Karpas-422 (cell line): ENCODE results near the gene VPS39. TPM values are rescaled to one million over a fixed set of nuclear protein-coding genes. Genes with fewer than 3 reads are reported as not detected.

Source experiments
- DNase-seq: peaks from one replicate; pipeline ENCODE4 v3.0.0-alpha.2; 2015
- H2AFZ ChIP-seq: fragments of 200-600 bp; sonication (generic); 2 replicates; pipeline ENCODE4 v1.6.1; 2014; ENCODE audit warnings: antibody characterized with exemption, low read length, mixed read lengths
- H3K27ac ChIP-seq: fragments of 200-600 bp; sonication (generic); 2 replicates; pipeline ENCODE4 v1.5.1; 2014; ENCODE audit warnings: mild to moderate bottlenecking, low read length, moderate library complexity
- H3K27me3 ChIP-seq: fragments of 200-600 bp; sonication (generic); 2 replicates; pipeline ENCODE4 v1.6.1; 2014; ENCODE audit warnings: low read length, mixed read lengths
- H3K36me3 ChIP-seq: fragments of 200-600 bp; sonication (generic); 2 replicates; pipeline ENCODE4 v1.6.1; 2014; ENCODE audit warnings: low read length, mixed read lengths; ENCODE audit not compliant: insufficient read depth
- H3K4me1 ChIP-seq: fragments of 200-600 bp; sonication (generic); 2 replicates; pipeline ENCODE4 v1.6.1; 2014; ENCODE audit warnings: mild to moderate bottlenecking, low read length, mixed read lengths
- H3K4me2 ChIP-seq: fragments of 200-600 bp; sonication (generic); 2 replicates; pipeline ENCODE4 v1.6.1; 2014; ENCODE audit warnings: low read length, low read depth, mild to moderate bottlenecking; ENCODE audit not compliant: poor library complexity, severe bottlenecking
- H3K4me3 ChIP-seq: fragments of 200-600 bp; sonication (generic); 2 replicates; pipeline ENCODE4 v1.5.1; 2014; ENCODE audit warnings: mild to moderate bottlenecking, antibody characterized with exemption, low read length, mixed read lengths
- H3K79me2 ChIP-seq: fragments of 200-600 bp; sonication (generic); 2 replicates; pipeline ENCODE4 v1.6.1; 2014; ENCODE audit warnings: mild to moderate bottlenecking, low read length, mixed read lengths
- H3K9ac ChIP-seq: fragments of 200-600 bp; sonication (generic); 2 replicates; pipeline ENCODE4 v1.6.0; 2014; ENCODE audit warnings: low read length
- H3K9me2 ChIP-seq: fragments of 200-600 bp; sonication (generic), shearing (Covaris generic); replicated peaks from 2 replicates; pipeline ENCODE4 v1.6.0; 2014; ENCODE audit warnings: mild to moderate bottlenecking, low read length, moderate library complexity; ENCODE audit not compliant: insufficient read depth
- H3K9me3 ChIP-seq: fragments of 300-700, 200-600 bp; sonication (generic); 2 replicates; pipeline ENCODE4 v1.6.1; 2014; ENCODE audit warnings: low read length, mixed read lengths
- H4K20me1 ChIP-seq: fragments of 200-600 bp; sonication (generic); 2 replicates; pipeline ENCODE4 v1.6.1; 2014; ENCODE audit warnings: mild to moderate bottlenecking, antibody characterized with exemption, low read length, low read depth; ENCODE audit not compliant: insufficient read depth
- total RNA-seq: library from RNA; depleted of rRNA; stranded (reverse); fragments of >200 nt; shearing (Covaris generic); gene quantifications from 2 replicates; pipeline ENCODE4 v1.2.3, GENCODE V29; 2014; ENCODE audit warnings: low replicate concordance

VPS39 gene
- total RNA-seq, 1 experiment from 2014 or later, result 99.4 TPM

DNA sequence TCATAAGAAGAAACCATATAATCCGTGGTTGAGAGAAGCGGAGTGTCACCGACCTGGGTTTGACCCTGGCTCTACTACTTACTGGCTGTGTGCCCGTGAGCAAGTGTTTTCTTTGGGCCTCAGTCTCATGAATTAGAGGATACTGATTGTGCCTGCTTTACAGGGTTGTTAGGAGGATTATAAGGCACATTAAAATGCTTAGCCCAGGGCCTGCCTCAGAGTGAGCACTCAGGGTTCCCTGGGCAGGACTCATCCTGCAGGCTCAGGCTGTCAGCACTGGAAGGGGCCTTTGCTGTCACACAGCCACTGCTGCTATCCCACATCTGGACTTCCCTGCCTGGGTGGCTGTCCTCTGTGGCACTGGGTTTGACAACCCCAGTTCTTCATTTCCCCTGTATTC is 56.4 kb downstream of the VPS39 start:
- no peaks in the 10 kb centered on the region for H3K9me2 ChIP-seq
- no peak overlapping the region for H3K27ac ChIP-seq
- H3K36me3 ChIP-seq, result no peaks in the 10 kb centered on the region
- no peaks in the 10 kb centered on the region for H3K79me2 ChIP-seq
- no peak overlapping the region for H3K4me3 ChIP-seq
- no peak overlapping the region for H3K4me2 ChIP-seq
- H3K9me3 ChIP-seq, result no peaks in the 10 kb centered on the region
- H2AFZ ChIP-seq, result no peak overlapping the region
- H3K27me3 ChIP-seq, result no peaks in the 10 kb centered on the region
- H3K9ac ChIP-seq, result no peak overlapping the region
- 0 out of 2 replicates have a peak, but pooled peaks cover 3% of the 10 kb centered on the region for H4K20me1 ChIP-seq
- no peak for DNase-seq
- H3K4me1 ChIP-seq, result no peaks in the 10 kb centered on the region

DNA sequence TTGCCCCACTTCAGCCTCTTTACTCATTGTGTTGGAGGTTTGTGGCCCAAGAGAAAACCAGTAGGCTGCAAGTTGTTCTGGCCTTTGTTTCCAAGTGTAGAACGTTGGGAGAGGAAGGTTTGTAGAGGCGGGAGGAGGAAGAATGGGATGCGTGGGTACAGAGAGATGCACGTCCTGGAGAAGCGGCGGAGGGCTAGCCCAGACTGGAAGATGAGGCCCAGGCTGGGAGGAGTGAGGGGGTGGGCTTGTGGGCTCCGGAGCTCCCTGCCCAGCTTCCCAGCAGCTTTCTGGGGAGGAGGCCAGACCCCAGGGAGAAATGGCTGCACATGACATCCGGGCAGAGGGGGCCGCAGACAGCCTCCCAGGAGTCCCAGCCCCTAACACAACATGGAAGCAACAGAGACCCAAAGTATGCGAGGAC is 57.0 kb downstream of the VPS39 start:
- no peak for DNase-seq
- Histone ChIP-seq H3K27ac (no peak overlapping the region), H3K4me1 (no peaks in the 10 kb centered on the region), H3K36me3 (no peaks in the 10 kb centered on the region), H3K9me2 (no peaks in the 10 kb centered on the region), H3K79me2 (no peaks in the 10 kb centered on the region), H2AFZ (no peak overlapping the region), H4K20me1 (no peaks in the 10 kb centered on the region), H3K9me3 (no peaks in the 10 kb centered on the region), H3K4me2 (no peak overlapping the region), H3K27me3 (no peaks in the 10 kb centered on the region), H3K4me3 (no peak overlapping the region), H3K9ac (no peak overlapping the region)

DNA sequence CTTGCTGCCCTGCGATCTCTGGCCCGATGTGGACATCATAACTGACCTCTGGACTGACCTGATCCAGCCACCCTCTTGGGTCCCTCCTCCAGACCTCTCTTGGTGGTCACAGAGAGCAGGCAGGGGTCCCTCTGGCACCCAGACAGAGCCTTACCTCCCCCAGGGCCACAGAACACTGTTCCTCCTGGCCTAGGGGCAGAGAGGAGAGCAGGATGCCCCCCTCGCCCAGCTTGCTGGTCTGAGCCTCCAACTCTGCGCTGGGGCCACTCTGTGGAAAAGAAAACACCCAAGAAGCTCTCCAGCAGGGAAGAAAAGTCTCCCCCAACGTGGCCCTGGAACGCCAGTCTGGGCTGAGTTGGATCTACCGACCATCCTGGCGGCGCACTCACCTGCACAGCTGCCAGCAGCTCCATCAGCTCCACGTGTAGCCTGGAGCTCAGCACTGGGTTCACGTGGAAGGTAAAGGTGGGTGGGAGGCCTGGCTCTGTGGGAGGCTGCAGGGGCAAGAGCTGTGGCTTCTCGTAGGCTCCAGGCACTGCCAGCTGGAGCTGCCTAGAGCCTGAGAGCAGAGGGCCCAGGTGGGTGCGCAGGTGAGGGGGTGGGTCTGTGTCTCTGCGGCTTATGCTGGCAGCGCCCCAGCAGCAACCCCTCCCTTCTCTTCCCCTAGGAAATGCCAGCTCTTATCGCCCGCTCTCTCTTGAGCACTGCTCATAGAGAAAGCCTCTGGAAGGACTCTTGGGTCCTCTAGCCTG is 57.7 kb downstream of the VPS39 start:
- no peaks in the 10 kb centered on the region for H3K4me1 ChIP-seq
- H3K4me3 ChIP-seq, result no peak overlapping the region
- H3K9me2 ChIP-seq, result no peaks in the 10 kb centered on the region
- H3K27me3 ChIP-seq, result no peaks in the 10 kb centered on the region
- H4K20me1 ChIP-seq, result no peaks in the 10 kb centered on the region
- H2AFZ ChIP-seq, result no peak overlapping the region
- H3K9me3 ChIP-seq, result no peaks in the 10 kb centered on the region
- H3K4me2 ChIP-seq, result no peak overlapping the region
- no peak overlapping the region for H3K27ac ChIP-seq
- no peak overlapping the region for H3K9ac ChIP-seq
- DNase-seq, result no peak
- H3K79me2 ChIP-seq, result no peaks in the 10 kb centered on the region
- no peaks in the 10 kb centered on the region for H3K36me3 ChIP-seq

DNA sequence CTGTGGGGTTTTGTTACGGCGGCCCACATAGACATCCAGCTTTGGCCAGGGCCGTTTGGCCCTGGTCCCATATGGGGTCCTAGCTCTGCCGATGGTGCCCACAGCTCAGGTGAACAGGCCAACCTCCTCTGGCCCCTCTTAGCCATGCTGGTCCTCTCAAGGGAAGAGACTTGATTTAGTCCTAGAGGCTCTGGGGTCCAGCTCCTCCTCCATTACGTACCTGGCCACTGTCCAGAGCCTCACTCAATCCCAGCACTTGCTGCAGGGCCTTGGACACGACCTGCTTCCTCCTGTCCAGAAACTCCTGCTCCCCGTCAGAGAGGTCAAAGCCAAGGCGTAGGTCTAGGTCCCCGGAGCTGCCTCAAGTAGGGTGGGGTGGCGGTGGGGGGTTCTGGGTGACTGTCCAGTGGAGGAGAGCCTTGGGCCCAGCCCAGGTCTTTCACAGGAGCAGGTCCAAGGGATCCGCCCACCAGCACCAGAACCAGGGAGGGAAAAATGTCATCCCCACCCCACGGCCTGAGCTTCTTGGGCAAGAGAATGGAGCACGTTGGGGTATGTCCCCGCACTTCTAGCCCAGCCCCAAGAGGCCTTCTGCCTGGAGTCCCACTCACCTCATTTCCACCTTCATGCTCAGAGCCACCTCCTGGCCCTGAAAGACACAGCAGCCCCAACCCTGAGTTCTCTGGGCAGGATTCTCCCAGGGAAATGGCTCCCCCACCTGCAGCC is 58.4 kb downstream of the VPS39 start:
- no peaks in the 10 kb centered on the region for H3K27me3 ChIP-seq
- H3K27ac ChIP-seq, result no peak overlapping the region
- no peak overlapping the region for H2AFZ ChIP-seq
- H3K36me3 ChIP-seq, result no peaks in the 10 kb centered on the region
- no peaks in the 10 kb centered on the region for H3K4me1 ChIP-seq
- H3K9me3 ChIP-seq, result no peaks in the 10 kb centered on the region
- H3K9ac ChIP-seq, result no peak overlapping the region
- DNase-seq, result no peak
- no peaks in the 10 kb centered on the region for H3K9me2 ChIP-seq
- H3K4me3 ChIP-seq, result no peak overlapping the region
- no peaks in the 10 kb centered on the region for H3K79me2 ChIP-seq
- no peaks in the 10 kb centered on the region for H4K20me1 ChIP-seq
- H3K4me2 ChIP-seq, result no peak overlapping the region

DNA sequence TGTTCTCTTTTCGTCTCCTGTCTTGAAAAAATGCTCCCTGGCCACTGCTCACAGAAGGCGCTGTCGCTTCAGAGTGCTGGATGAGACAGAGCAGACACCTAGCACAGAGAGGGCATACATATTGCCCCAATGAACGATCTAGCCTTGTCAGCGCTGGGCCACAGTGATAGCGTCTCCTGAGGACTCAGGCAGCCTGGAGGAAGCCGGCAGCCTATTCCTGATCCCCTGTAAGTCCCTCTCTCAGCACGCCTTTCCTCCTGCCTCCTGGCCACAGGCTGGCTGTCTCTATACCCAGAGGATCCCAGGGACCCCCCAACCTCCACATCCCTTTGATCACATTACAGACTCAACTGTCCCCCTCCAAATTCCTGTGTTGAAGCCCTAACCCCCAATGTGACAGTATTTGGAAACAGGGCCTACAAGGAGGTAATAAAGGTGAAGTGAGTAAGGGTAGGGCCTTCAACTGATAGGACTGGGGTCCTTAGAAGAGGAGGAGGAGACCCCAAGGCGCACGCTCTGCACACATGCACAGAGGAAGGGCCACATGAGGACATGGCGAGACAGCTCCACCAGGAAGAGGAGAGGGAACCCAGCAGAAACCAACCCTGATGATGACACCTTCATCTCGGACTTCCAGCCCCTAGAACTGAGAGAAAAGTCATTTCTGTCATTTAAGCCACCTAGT is 59.2 kb downstream of the VPS39 start:
- no peaks in the 10 kb centered on the region for H3K9me3 ChIP-seq
- no peaks in the 10 kb centered on the region for H3K36me3 ChIP-seq
- no peaks in the 10 kb centered on the region for H3K4me1 ChIP-seq
- no peak overlapping the region for H3K9ac ChIP-seq
- no peaks in the 10 kb centered on the region for H4K20me1 ChIP-seq
- H3K4me2 ChIP-seq, result no peak overlapping the region
- H3K9me2 ChIP-seq, result no peaks in the 10 kb centered on the region
- H2AFZ ChIP-seq, result no peak overlapping the region
- no peak overlapping the region for H3K27ac ChIP-seq
- H3K79me2 ChIP-seq, result no peaks in the 10 kb centered on the region
- no peaks in the 10 kb centered on the region for H3K27me3 ChIP-seq
- no peak for DNase-seq
- no peak overlapping the region for H3K4me3 ChIP-seq

DNA sequence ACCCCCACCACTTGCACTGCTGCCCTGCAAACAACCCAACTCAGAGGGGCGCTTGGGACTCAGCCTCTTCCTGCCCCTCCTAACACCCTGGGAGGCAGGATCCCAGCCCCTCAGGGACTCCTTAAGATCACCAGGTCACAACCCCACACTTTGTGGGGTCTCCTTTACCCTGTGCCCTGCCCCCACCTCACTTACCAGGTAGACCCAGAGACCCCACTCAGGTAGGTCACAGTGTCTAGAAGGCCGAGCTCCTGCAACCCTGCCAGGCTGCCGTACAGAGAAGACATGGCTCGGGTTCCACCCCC is 60.7 kb downstream of the VPS39 start:
- Histone ChIP-seq H3K4me3 (no peak overlapping the region), H3K9ac (no peak overlapping the region), H2AFZ (no peak overlapping the region), H3K4me1 (no peaks in the 10 kb centered on the region), H3K9me3 (no peaks in the 10 kb centered on the region), H3K36me3 (no peaks in the 10 kb centered on the region), H4K20me1 (no peaks in the 10 kb centered on the region), H3K27ac (no peak overlapping the region), H3K79me2 (no peaks in the 10 kb centered on the region), H3K27me3 (no peaks in the 10 kb centered on the region), H3K9me2 (no peaks in the 10 kb centered on the region), H3K4me2 (no peak overlapping the region)
- no peak for DNase-seq

DNA sequence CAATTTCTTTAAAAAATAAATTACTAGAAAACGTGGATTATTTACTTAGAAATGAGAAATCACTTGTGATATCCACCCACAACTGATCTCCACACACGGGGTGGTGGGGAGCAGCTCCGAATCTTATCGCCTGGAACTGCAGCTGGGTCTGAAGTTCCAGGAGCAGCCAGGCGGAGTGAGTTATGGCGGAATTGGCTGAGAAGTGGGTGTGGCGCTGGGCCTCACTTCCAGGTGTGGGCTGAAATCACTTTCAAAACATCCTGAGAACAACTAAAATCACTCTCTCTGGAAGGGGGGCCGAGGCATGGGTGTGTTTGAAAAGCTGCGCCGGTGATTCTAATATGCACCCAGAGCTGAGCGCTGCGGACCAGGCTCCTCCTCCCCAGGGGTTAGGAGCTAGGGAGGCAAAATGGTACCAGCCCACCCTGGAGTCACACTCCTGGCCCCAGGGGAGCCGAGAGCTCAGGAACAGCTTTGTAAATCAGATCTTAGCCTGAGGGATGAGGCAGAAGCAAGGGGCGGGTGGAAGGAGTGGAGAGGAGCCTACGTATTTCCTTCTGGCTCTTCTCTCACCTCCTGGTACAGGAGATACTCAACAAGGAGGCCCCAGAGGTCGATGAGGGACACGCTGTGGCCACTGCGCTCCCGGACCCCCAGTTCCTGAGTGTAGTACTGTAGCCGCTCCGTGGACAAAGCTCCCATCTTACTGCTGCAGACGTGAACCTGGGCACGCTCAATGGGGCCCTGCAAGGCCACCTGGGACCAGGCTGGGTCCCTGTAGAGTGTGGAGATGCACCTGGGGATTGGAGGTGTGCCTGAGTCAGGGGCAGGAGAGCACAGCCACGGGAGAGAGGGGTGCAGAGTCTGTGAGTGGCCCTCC is 61.3 kb downstream of the VPS39 start:
- H3K9me3 ChIP-seq, result no peaks in the 10 kb centered on the region
- H2AFZ ChIP-seq, result no peak overlapping the region
- H3K27me3 ChIP-seq, result no peaks in the 10 kb centered on the region
- no peak overlapping the region for H3K27ac ChIP-seq
- H3K9ac ChIP-seq, result no peak overlapping the region
- no peak overlapping the region for H3K4me3 ChIP-seq
- H3K36me3 ChIP-seq, result no peaks in the 10 kb centered on the region
- H3K4me2 ChIP-seq, result no peak overlapping the region
- H3K9me2 ChIP-seq, result no peaks in the 10 kb centered on the region
- no peaks in the 10 kb centered on the region for H3K4me1 ChIP-seq
- no peaks in the 10 kb centered on the region for H3K79me2 ChIP-seq
- no peak for DNase-seq
- H4K20me1 ChIP-seq, result no peaks in the 10 kb centered on the region
